SHP77 (cell line): Measurements from ENCODE around the gene CARHSP1.
"Not testable (repeated sequence)": the region's sequence is repeated elsewhere in the genome, so short reads cannot be mapped to it uniquely, and the experiment has no call there.

Experiments
- DNase-seq, 2 experiments: peaks; one replicate each; lab custom pipeline; 2025; lab: John Stamatoyannopoulos, UW

The CARHSP1 gene

GRCh38 chr16:8854298-8854948, 14.4 kb downstream of the CARHSP1 start:
- DNase-seq = no peak

GRCh38 chr16:8853611-8854010, 15.2 kb downstream of the CARHSP1 start:
- DNase-seq = no peak

GRCh38 chr16:8853150-8853549, 15.7 kb downstream of the CARHSP1 start:
- DNase-seq = no peak

- DNase-seq = no peak
Measured at GRCh38 chr16:8852534-8852933, 16.3 kb downstream of the CARHSP1 start.

GRCh38 chr16:8851761-8852403, 16.9 kb downstream of the CARHSP1 start:
- no peak for DNase-seq

- DNase-seq = no peak
Measured at GRCh38 chr16:8850279-8850885, 18.4 kb downstream of the CARHSP1 start.

DNA sequence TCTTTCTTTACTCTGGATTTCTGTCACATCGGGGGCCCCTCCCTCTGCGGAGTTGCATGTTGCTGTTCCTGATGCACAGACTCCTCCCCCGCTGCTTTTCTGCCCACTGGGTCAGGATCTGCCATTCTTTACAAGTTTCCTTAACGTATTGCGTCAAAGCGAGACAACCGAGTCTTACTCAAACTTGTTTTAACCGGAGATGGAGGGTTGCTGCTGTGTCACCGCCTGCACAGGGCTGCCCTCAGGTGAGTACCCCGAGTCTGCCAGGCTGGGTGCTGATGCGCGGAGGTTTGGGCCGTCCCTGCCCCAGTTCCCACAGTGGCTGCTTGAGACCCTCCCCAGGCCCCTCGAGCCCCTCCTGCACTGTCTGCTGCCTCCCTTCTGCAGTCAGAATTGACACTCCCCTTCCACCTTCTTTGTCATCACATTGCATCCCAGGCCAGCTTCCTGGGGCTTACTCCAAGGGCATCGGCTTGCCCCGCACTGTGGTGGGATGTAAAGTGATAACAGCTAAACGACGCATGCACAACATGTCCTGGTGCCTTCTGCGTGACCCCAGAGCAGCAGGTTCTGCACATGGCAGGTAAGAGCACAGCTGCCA, 19.3 kb downstream of the CARHSP1 start:
- DNase-seq = no peak

GRCh38 chr16:8848939-8849391, 19.8 kb downstream of the CARHSP1 start:
- no peak for DNase-seq

GRCh38 chr16:8848231-8848938, 20.4 kb downstream of the CARHSP1 start:
- no peak for DNase-seq

GRCh38 chr16:8847623-8848022, 21.2 kb downstream of the CARHSP1 start:
- no peak for DNase-seq

DNA sequence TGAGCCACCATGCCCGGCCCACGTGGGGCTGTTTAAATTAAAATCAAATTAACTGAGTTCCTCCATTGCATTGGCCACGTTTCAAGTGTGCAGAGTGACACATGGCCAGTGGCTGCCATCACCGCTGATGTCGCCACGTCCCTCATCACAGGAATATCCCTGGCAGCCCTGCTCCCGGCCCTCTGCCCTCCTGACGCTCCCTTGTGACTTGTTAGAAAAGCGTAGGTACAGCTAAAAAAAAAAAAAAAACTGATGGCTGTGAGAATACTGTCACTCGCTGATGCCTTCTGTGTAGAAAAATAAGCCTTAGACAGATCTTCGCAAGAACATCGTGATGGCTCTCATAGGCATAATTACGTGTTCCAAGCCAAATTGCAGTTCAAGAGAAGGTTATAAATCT, 21.7 kb downstream of the CARHSP1 start:
- DNase-seq = no peak

DNA sequence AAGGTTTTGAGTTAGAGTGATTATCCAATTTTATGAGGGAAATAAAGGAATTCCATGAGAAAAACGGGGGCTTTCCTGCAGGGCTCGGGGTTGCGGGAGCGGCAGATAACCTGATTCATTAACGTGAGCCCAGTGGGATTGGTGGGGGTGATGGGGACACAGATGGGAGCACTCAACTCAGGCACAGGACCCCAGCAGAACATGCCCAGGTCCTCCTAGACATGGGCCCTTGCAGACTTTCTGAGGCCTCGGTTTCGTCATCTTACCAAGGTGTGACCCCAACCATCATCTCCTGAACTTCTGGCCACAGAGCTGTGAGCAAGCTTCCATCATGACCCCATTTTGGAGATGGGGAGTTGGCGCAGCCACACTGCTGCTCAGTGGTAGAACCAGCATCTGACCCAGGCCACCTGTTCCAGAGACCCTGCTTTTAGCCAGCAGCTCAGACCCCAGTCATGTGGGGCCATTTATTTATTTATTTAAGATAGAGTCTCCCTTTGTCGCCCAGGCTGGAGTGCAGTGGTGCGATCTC, 22.3 kb downstream of the CARHSP1 start:
- no peak for DNase-seq

DNA sequence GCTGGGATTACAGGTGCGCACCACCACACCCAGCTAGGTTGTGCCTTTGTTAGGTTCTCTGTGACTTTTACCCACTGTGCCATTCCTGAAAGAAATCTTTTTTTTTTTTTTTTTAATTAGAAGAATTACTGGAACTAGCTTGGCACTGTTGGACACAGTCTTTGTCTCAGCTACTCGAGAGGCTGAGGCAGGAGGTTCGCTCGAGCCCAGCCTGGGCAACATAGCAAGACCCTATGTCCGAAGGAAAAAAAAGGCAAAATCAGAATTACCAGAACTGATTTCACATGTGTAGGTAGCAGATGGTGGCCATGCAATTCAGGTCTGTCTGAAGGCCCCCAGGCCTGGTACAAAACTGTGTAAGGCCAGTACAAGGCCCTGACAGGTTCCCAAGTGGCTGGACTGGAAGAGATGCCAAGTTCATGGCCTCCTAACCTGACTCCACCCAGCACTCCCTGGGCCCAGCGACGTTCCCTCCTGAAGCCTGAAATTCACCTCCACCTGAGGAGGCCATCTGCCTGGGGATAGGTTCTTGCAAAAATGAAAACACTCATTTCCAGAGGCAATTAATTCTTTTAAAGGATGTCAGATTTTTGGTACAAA, 23.0 kb downstream of the CARHSP1 start:
- DNase-seq = no peak

GRCh38 chr16:8843296-8843695, 25.5 kb downstream of the CARHSP1 start:
- not testable (repeated sequence) for DNase-seq

GRCh38 chr16:8842016-8842415, 26.8 kb downstream of the CARHSP1 start:
- DNase-seq = not testable (repeated sequence)

- not testable (repeated sequence) for DNase-seq
Measured at GRCh38 chr16:8837594-8837993, 31.2 kb downstream of the CARHSP1 start.

- DNase-seq = not testable (repeated sequence)
Measured at GRCh38 chr16:8836797-8837196, 32.0 kb downstream of the CARHSP1 start.

GRCh38 chr16:8832717-8833105, 36.1 kb downstream of the CARHSP1 start:
- no peak for DNase-seq

DNA sequence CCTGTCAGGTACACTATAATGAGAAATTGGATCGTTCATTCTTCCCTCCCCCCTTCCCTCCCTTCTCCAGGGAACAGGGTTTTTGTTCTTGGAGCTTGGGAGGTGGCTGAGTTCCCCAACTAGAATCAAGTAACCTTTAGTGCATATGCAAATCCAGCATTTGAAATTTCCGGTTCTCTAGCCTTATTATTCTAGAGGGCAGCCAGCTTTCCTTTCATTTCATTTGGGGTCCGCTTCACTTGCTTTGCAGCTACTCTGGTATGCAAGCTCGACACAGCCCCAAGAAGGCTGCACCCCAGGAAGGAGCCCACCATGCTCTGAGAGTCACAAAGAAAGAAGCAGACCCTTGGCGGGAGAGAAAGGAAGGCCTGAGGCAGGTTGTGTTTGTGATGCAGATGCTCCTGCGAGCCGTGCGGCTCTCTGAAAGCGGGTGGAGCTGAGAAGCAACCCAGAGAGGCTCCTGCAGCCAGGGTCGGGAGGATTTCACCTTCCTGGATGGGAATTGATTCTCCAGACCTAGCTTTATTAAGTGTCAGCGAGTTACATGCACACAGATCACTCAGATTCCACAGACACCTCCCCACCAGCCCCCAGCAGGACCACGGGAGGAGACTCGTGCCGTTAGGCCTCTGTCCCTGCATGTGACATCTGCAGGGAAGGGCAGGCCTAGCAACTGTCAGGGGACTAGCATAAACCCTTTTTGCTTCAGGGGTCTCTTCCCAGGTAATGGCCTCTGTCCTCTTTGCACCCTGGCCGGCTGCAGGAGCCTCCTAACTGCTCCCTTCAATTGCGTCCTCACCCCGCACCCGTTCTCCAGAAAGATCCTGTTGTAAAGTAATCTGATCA, 36.7 kb downstream of the CARHSP1 start:
- DNase-seq = no peak

DNA sequence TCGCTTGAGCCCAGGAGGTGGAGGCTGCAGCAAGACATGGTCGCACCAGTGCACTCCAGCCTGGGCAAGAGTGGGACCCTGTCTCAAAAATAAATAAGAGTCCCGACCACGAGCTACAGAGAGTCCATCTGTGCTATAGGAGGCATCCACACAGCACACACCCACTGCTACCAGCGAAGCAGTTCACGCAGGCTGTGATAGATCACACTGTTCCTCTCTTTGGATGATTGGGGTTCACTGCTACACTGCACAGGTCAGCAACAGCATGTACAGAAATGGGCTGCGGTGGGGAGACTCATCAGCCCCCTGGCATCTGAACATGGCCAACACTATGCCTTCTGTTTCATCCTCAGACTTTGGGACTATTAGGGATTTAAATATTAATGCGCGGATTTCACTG, 37.4 kb downstream of the CARHSP1 start:
- no peak for DNase-seq
